ENCODE data around the gene NIN.

NIN gene

DNA sequence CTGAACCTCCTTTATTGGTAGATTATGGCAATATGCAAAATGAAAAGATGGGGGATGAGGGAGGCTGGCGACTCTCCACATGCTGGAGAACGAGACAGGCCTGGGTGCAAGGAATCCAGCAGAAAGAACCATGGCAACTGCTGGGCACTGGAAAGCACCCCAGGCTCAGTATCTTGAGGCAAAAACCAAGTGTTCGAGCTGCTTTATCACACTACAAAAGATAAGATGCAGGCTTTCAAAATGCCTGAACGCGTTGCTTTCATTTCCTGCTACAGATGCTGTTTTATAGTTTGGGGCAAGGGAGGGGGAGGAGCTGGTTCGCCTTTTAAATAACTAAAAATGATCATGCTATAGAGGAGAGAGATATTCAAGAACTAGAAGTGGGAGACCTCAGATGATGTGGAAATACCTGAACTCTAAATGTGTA lies 38.9 kb downstream of the NIN start:
- TF ChIP-seq, protein P1, sequence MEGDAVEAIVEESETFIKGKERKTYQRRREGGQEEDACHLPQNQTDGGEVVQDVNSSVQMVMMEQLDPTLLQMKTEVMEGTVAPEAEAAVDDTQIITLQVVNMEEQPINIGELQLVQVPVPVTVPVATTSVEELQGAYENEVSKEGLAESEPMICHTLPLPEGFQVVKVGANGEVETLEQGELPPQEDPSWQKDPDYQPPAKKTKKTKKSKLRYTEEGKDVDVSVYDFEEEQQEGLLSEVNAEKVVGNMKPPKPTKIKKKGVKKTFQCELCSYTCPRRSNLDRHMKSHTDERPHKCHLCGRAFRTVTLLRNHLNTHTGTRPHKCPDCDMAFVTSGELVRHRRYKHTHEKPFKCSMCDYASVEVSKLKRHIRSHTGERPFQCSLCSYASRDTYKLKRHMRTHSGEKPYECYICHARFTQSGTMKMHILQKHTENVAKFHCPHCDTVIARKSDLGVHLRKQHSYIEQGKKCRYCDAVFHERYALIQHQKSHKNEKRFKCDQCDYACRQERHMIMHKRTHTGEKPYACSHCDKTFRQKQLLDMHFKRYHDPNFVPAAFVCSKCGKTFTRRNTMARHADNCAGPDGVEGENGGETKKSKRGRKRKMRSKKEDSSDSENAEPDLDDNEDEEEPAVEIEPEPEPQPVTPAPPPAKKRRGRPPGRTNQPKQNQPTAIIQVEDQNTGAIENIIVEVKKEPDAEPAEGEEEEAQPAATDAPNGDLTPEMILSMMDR (IDR thresholded peaks at IDR 0.05; ENCODE audit: borderline replicate concordance, extremely low read depth, low read length, poor library complexity, severe bottlenecking): no peak
- TF ChIP-seq EZH2 (IDR thresholded peaks at IDR 0.05; ENCODE audit: borderline replicate concordance, low read depth, low read length, severe bottlenecking): no peak
- peaks cover 6% of the 10 kb centered on the region; the same call in 1 of the 2 replicates for H4K20me1 ChIP-seq (ENCODE audit: insufficient read depth, low read length)
- no peak overlapping the region for H3K9ac ChIP-seq (ENCODE audit: low read depth, low read length)
- H3K79me2 ChIP-seq (ENCODE audit: insufficient read depth, low read length): peaks cover 13% of the 10 kb centered on the region
- ATAC-seq (ENCODE audit: insufficient read depth, low read depth) (no peak), DNase-seq (no peak)
- H3K4me2 ChIP-seq (ENCODE audit: insufficient read depth, low read length): no peak overlapping the region
- H3K27ac ChIP-seq (ENCODE audit: low read length): no peak overlapping the region
- no peaks in the 10 kb centered on the region for H3K27me3 ChIP-seq (ENCODE audit: insufficient read depth, low read length, poor library complexity)
- no peak overlapping the region for H2AFZ ChIP-seq (ENCODE audit: low read depth, low read length)
- no peaks in the 10 kb centered on the region for H3K9me3 ChIP-seq (ENCODE audit: insufficient read depth, low read length, severe bottlenecking)
- peaks cover 47% of the 10 kb centered on the region for H3K36me3 ChIP-seq (ENCODE audit: insufficient read depth, low read length)
- H3K4me1 ChIP-seq (ENCODE audit: insufficient read depth, low read length): no peaks in the 10 kb centered on the region
- no peak overlapping the region for H3K4me3 ChIP-seq (ENCODE audit: low read depth in 1 of 2, low read length in 2 of 2)

- Histone ChIP-seq H3K27me3 (ENCODE audit: insufficient read depth, low read length, poor library complexity) (no peaks in the 10 kb centered on the region), H3K4me3 (ENCODE audit: low read depth in 1 of 2, low read length in 2 of 2) (no peak overlapping the region), H2AFZ (ENCODE audit: low read depth, low read length) (no peak overlapping the region), H3K9me3 (ENCODE audit: insufficient read depth, low read length, severe bottlenecking) (no peaks in the 10 kb centered on the region), H4K20me1 (ENCODE audit: insufficient read depth, low read length) (peaks cover 6% of the 10 kb centered on the region; the same call in 1 of the 2 replicates), H3K36me3 (ENCODE audit: insufficient read depth, low read length) (peaks cover 42% of the 10 kb centered on the region), H3K79me2 (ENCODE audit: insufficient read depth, low read length) (peaks cover 6% of the 10 kb centered on the region; the same call in 1 of the 2 replicates), H3K9ac (ENCODE audit: low read depth, low read length) (no peak overlapping the region), H3K4me2 (ENCODE audit: insufficient read depth, low read length) (no peak overlapping the region), H3K27ac (ENCODE audit: low read length) (no peak overlapping the region), H3K4me1 (ENCODE audit: insufficient read depth, low read length) (no peaks in the 10 kb centered on the region)
- DNase-seq (no peak), ATAC-seq (ENCODE audit: insufficient read depth, low read depth) (no peak)
- TF ChIP-seq, protein P1 (IDR thresholded peaks at IDR 0.05; ENCODE audit: borderline replicate concordance, extremely low read depth, low read length, poor library complexity, severe bottlenecking): no peak
- no peak for TF ChIP-seq EZH2 (IDR thresholded peaks at IDR 0.05; ENCODE audit: borderline replicate concordance, low read depth, low read length, severe bottlenecking)
Observed at GRCh38 chr14:50791201-50791600, 39.8 kb downstream of the NIN start.

- ATAC-seq (ENCODE audit: insufficient read depth, low read depth) (no peak), DNase-seq (no peak)
- TF ChIP-seq, protein P1 (IDR thresholded peaks at IDR 0.05; ENCODE audit: borderline replicate concordance, extremely low read depth, low read length, poor library complexity, severe bottlenecking): no peak
- TF ChIP-seq EZH2 (IDR thresholded peaks at IDR 0.05; ENCODE audit: borderline replicate concordance, low read depth, low read length, severe bottlenecking): no peak
- Histone ChIP-seq H3K4me2 (ENCODE audit: insufficient read depth, low read length) (no peak overlapping the region), H3K9me3 (ENCODE audit: insufficient read depth, low read length, severe bottlenecking) (no peaks in the 10 kb centered on the region), H3K9ac (ENCODE audit: low read depth, low read length) (no peak overlapping the region), H3K4me3 (ENCODE audit: low read depth in 1 of 2, low read length in 2 of 2) (no peak overlapping the region), H3K27me3 (ENCODE audit: insufficient read depth, low read length, poor library complexity) (no peaks in the 10 kb centered on the region), H3K4me1 (ENCODE audit: insufficient read depth, low read length) (no peaks in the 10 kb centered on the region), H3K36me3 (ENCODE audit: insufficient read depth, low read length) (peaks cover 36% of the 10 kb centered on the region), H3K79me2 (ENCODE audit: insufficient read depth, low read length) (peaks cover 5% of the 10 kb centered on the region; the same call in 1 of the 2 replicates), H4K20me1 (ENCODE audit: insufficient read depth, low read length) (peaks cover 6% of the 10 kb centered on the region; the same call in 1 of the 2 replicates), H3K27ac (ENCODE audit: low read length) (no peak overlapping the region), H2AFZ (ENCODE audit: low read depth, low read length) (no peak overlapping the region)
Observed at GRCh38 chr14:50790589-50790988, 40.4 kb downstream of the NIN start.

All from DND-41 (cell line).